ENCODE data around the gene ZFPM1.

DNA sequence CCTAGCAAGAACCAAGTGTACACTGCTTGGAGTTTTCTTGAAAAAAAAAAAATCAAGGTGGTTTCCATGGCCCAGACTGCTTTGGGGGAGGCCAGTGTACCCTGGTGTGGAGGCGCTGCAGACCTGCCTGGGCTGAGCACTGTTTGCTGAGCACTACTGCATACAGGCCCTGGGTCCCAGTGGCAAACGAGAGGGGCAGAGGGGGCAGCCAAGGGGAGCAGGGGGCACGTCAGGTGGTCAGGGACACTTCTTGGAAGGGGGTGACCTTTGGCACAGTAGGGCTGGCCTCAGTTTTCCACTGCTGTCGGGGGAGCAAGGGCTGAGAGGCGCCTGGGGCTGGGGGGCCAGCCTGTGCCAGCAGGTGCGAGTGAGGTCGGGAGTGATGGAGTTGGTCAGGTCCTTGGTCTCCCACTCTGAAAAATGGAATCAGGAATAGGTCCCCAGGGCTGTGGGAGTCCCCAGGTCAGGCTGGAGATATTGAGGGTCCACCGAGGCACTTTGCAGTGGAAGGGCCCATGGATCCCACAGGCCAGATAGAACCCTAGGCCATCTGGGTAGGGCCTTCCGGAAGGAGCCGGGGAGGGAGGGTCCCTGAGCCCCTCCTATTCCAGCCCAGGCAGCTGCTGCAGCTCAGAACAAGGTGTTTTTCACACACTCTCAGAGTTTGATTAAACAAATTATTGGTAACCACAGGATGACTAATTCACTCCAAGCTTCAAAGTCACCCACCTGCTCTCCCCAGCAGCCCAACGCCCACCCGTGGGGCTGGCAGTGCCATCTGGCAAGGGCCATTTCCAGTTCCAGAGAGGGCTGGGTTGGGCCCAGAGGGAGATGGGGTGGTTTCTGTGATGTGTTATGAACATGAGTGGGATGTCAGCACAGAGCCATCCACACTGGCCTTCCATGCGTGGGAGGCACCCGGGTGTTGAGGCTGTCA is 3.5 kb downstream of the ZFPM1 start:
- no peak for TF ChIP-seq TAF1 (IDR thresholded peaks at IDR 0.05; ENCODE audit: borderline replicate concordance, low read depth, low read length)
- TF ChIP-seq, protein P1, sequence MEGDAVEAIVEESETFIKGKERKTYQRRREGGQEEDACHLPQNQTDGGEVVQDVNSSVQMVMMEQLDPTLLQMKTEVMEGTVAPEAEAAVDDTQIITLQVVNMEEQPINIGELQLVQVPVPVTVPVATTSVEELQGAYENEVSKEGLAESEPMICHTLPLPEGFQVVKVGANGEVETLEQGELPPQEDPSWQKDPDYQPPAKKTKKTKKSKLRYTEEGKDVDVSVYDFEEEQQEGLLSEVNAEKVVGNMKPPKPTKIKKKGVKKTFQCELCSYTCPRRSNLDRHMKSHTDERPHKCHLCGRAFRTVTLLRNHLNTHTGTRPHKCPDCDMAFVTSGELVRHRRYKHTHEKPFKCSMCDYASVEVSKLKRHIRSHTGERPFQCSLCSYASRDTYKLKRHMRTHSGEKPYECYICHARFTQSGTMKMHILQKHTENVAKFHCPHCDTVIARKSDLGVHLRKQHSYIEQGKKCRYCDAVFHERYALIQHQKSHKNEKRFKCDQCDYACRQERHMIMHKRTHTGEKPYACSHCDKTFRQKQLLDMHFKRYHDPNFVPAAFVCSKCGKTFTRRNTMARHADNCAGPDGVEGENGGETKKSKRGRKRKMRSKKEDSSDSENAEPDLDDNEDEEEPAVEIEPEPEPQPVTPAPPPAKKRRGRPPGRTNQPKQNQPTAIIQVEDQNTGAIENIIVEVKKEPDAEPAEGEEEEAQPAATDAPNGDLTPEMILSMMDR (IDR thresholded peaks at IDR 0.05) = no peak
- no peak for TF ChIP-seq MXI1 (IDR thresholded peaks at IDR 0.05; ENCODE audit: low read depth, low read length)
- TF ChIP-seq RCOR1 (IDR thresholded peaks at IDR 0.05; ENCODE audit: low read length) = no peak
- no peak for TF ChIP-seq POLR2AphosphoS5 (IDR thresholded peaks at IDR 0.05; ENCODE audit: low read depth, low read length)
- TF ChIP-seq SMC3 (IDR thresholded peaks at IDR 0.05; ENCODE audit: low read depth, low read length) = no peak
- no peak for TF ChIP-seq EZH2phosphoT487 (IDR thresholded peaks at IDR 0.05; ENCODE audit: borderline replicate concordance, low read depth)

Measured in SK-N-SH (cell line).